WERI-Rb-1 (cell line): Measurements from ENCODE around the gene C1QTNF5.

Experiments
- DNase-seq: peaks from one replicate; pipeline ENCODE4 v3.0.0-alpha.2; 2020
- H3K27ac ChIP-seq: fragments of 250-450 bp; sonication (Bioruptor Pico); 2 replicates; pipeline ENCODE4 v1.5.1; 2020; ENCODE audit warnings: mild to moderate bottlenecking, moderate library complexity
- H3K27me3 ChIP-seq: fragments of 250-450 bp; sonication (Bioruptor Pico); 2 replicates; pipeline ENCODE4 v1.5.1; 2021; ENCODE audit warnings: mild to moderate bottlenecking, low read depth, moderate library complexity; ENCODE audit not compliant: insufficient read depth, severe bottlenecking
- H3K36me3 ChIP-seq: fragments of 250-450 bp; sonication (Bioruptor Pico); 2 replicates; pipeline ENCODE4 v1.5.1; 2020; ENCODE audit warnings: mild to moderate bottlenecking, moderate library complexity
- H3K4me3 ChIP-seq: 2 replicates; pipeline ENCODE4 v1.5.1; 2011; ENCODE audit warnings: low read depth, mild to moderate bottlenecking, control low read depth, low read length
- H3K9me3 ChIP-seq: fragments of 250-450 bp; sonication (Bioruptor Pico); 2 replicates; pipeline ENCODE4 v1.5.1; 2021; ENCODE audit warnings: mild to moderate bottlenecking, moderate library complexity; ENCODE audit not compliant: severe bottlenecking
- TF ChIP-seq, protein P1 (sequence below): IDR thresholded peaks from 2 replicates; pipeline ENCODE4 v1.5.1; 2011; ENCODE audit warnings: low read depth, mild to moderate bottlenecking, control low read depth, inconsistent platforms, low read length

Gene C1QTNF5

DNA sequence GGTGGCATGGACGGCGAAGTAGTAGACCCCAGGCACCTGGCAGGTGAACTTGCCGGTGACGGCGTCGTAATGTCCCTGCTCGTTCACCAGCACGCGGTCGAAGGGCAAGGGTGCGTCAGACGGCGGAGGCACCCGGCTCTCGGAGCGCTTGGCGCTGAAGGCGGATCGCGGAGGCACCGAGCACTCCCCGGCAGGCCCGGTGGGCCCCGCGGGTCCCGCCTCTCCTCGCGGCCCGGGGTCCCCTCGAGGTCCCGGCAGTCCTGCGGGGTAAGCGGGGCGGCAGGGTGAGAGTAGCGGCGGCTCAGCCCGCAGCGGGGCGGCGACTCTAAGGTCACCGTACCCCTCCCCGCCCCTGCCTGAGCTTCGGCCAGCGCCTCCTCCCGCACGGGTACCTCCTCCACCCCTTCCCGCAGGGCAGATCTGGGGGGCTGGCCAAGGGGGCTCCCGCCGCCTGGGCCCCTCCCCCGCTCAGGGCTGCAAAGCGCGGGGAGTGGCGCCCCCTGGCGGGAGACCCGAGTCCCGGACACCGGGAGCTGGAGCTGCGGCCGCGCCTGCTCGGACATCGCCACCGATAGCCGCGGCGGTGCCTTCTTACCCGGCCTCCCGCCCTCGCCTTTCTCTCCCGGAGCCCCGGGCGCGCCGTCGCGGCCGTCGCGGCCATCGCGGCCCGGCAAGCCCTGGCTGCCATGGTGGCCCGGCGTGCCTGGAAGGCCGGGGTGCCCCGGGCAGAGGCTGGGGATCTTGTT is 921 bp downstream of the C1QTNF5 start:
- TF ChIP-seq, protein P1, sequence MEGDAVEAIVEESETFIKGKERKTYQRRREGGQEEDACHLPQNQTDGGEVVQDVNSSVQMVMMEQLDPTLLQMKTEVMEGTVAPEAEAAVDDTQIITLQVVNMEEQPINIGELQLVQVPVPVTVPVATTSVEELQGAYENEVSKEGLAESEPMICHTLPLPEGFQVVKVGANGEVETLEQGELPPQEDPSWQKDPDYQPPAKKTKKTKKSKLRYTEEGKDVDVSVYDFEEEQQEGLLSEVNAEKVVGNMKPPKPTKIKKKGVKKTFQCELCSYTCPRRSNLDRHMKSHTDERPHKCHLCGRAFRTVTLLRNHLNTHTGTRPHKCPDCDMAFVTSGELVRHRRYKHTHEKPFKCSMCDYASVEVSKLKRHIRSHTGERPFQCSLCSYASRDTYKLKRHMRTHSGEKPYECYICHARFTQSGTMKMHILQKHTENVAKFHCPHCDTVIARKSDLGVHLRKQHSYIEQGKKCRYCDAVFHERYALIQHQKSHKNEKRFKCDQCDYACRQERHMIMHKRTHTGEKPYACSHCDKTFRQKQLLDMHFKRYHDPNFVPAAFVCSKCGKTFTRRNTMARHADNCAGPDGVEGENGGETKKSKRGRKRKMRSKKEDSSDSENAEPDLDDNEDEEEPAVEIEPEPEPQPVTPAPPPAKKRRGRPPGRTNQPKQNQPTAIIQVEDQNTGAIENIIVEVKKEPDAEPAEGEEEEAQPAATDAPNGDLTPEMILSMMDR: peak; percentile 89
- H3K27me3 ChIP-seq: peaks cover 25% of the 10 kb centered on the region
- H3K4me3 ChIP-seq: peak overlapping the region; percentile 44
- H3K27ac ChIP-seq: no peak overlapping the region
- no peaks in the 10 kb centered on the region for H3K36me3 ChIP-seq
- peak; percentile 76 for DNase-seq
- H3K9me3 ChIP-seq: no peaks in the 10 kb centered on the region

DNA sequence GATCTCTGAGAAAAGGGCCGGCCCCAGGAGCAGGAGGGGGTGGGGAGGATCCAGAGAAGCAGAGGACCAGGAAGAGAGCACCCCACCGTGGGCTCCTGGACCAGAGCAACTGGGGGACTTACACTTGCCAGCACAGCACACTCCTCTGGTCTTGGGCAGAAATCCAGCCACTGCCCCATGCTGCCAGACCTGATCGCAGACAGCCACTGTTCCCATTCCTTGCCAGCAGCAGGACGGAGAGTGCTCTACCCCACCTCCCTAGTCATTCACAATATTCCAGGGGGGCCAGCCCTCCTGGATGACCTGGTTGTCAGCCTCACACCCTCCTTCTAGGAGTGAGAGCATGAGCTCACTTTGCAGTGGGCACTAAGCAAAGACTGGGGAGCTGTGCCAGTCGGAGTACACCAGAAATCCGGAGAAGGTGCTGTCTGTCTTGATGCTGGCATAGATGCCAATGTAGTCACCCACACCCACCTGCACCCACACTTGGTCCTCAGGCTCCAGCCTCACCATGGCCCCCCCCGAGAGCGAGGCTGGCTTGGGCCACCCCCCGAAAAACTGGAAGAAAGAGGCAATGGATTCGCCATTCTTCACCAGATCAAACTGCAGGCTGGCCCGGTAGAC is 1.6 kb downstream of the C1QTNF5 start:
- no peak overlapping the region for H3K27ac ChIP-seq
- peak overlapping the region; percentile 13 for H3K4me3 ChIP-seq
- no peaks in the 10 kb centered on the region for H3K9me3 ChIP-seq
- no peak for DNase-seq
- no peaks in the 10 kb centered on the region for H3K36me3 ChIP-seq
- TF ChIP-seq, protein P1: no peak
- peaks cover 25% of the 10 kb centered on the region for H3K27me3 ChIP-seq

DNA sequence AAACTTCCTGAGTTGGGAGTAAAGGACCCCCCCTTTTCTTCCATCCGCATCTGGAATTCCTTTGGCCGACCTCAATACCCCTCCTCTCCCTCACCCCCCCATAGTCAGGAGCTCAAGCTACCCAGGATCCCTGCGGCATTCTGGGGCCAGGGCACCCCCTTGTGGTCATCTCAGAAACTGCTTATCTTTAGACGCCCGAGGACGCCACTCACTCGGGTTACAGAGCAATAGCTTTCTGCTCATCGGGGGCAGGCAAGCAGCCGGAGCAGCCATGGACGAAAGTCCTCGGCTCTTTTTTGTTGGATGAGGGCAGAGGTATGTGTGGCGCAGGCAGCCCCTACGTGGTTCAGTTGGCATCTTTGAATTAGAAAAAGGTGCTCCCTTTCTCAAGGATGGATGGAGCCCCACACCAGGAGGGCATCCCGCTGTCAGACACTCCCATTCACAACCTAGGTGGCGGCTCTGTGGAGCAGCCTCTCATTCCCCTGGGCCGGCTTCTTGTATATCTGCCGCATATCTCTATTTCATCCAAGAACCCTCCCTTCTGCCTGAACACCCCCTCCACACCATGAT is 2.3 kb downstream of the C1QTNF5 start:
- Histone ChIP-seq H3K9me3 (no peaks in the 10 kb centered on the region), H3K27ac (no peak overlapping the region), H3K36me3 (no peaks in the 10 kb centered on the region), H3K27me3 (peaks cover 25% of the 10 kb centered on the region), H3K4me3 (peak overlapping the region; percentile 13)
- TF ChIP-seq, protein P1: peak; percentile 67
- DNase-seq: peak; percentile 82

DNA sequence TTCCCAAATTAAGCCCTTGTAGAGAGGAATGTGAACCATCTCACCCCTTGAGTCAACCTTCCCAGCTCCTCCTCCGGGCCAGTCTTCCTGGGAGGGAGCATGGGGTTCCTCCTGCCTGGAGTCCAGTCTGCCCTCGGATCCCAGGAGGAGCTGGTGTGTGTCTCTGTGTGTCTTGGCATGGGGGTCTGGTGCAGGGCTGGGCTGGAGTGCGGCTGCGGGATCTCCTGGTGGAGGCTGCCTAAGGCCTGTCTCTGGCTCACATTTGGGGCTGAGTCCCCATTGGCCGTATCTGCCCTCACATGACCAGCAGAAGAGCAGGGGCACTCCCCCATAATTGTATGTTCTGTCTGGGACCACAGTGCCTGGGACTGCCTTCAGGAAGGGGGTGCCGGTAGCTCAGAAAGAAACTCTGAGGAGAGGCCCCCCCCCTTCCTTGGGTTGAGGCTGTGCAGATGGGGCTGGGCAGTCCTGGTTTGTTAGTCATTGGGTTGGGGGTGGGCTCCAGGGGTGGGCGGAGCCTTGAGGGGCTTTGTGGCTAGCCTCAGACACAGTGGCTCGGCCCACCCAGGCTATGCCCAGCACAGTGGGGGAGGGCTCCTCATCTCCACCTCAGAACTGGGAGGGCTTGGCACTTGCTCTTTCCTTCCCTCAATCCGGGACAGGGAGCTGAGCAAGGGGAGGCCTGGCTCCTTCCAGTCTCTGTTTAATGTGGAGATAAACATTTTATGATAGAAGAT is 2.9 kb downstream of the C1QTNF5 start:
- TF ChIP-seq, protein P1: no peak
- Histone ChIP-seq H3K9me3 (no peaks in the 10 kb centered on the region), H3K4me3 (no peak overlapping the region), H3K36me3 (no peaks in the 10 kb centered on the region), H3K27ac (no peak overlapping the region), H3K27me3 (peaks cover 25% of the 10 kb centered on the region)
- no peak for DNase-seq

DNA sequence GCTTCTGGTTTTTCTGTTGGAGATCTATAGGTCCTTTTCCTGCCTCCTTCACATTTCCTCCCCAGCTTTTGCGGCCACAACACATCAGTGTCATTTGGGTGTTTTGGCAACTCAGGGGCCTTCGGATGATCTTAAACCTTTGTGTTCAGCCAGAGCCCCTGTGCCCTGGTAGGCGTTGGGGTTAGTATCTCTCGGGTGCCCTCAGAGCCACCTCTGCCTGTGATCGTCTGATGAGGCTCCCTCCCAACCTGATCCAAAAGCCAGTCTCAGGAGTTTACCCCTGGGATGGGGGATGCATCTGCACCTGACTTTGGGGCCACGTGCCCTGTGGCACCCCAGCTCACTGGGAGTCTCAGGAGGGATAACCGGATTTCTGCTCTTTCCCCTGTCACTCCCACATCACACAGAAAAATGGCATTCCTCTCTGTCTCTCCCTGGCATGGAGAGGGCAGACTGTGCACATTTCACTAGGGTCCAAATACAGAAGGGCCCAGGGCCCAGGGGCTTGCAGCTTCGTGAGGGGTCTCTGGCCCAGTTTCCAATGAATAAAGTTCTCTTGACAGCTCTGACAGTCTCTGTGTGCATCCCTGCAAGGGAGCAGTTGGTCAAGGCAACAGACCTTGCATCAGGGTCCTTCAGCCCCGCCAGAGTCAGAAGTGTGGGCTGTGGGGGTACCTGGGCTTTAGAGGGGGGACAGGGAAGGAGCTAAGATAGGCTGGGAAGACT is 3.8 kb downstream of the C1QTNF5 start:
- Histone ChIP-seq H3K4me3 (no peak overlapping the region), H3K27me3 (peaks cover 25% of the 10 kb centered on the region), H3K9me3 (no peaks in the 10 kb centered on the region), H3K36me3 (no peaks in the 10 kb centered on the region), H3K27ac (no peak overlapping the region)
- no peak for DNase-seq
- TF ChIP-seq, protein P1: no peak
